NB4 (cell line): Measurements from ENCODE around the gene AK3.

Experiments used
- MYC ChIP-seq: IDR thresholded peaks from 2 replicates; pipeline ENCODE4 v1.6.1; 2011; ENCODE audit warnings: low read depth, low read length
- POLR2A ChIP-seq: IDR thresholded peaks from 2 replicates; pipeline ENCODE4 v1.6.1; 2011; ENCODE audit warnings: mild to moderate bottlenecking; ENCODE audit not compliant: insufficient read length; ENCODE audit errors: extremely low read depth
- TF ChIP-seq, protein P1 (sequence below): IDR thresholded peaks from one replicate; pipeline ENCODE4 v1.5.1; 2012; ENCODE audit warnings: low read depth, low read length

DNA sequence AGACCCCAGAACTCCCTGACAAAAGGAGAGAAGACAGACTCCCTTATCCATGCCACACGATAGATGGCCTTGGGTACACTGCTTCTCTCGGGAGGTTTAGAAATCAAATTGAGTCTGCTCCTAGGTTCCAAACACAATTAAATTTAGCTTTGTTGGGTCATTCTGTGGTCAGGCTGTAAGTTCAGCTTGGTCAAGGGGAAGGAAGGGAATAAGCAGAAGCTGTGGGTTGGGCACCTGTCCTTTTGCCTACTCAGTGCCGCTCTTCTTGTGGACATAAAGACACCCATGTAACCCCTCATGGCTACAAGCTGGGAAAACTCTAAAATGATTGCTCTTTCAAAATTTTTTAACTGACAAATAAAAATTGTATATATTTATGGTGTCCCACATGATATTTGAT, 19.1 kb upstream of the AK3 start:
- TF ChIP-seq, protein P1, sequence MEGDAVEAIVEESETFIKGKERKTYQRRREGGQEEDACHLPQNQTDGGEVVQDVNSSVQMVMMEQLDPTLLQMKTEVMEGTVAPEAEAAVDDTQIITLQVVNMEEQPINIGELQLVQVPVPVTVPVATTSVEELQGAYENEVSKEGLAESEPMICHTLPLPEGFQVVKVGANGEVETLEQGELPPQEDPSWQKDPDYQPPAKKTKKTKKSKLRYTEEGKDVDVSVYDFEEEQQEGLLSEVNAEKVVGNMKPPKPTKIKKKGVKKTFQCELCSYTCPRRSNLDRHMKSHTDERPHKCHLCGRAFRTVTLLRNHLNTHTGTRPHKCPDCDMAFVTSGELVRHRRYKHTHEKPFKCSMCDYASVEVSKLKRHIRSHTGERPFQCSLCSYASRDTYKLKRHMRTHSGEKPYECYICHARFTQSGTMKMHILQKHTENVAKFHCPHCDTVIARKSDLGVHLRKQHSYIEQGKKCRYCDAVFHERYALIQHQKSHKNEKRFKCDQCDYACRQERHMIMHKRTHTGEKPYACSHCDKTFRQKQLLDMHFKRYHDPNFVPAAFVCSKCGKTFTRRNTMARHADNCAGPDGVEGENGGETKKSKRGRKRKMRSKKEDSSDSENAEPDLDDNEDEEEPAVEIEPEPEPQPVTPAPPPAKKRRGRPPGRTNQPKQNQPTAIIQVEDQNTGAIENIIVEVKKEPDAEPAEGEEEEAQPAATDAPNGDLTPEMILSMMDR: no peak
- no peak for TF ChIP-seq POLR2A
- TF ChIP-seq MYC: no peak
